K562 (cell line): Measurements from ENCODE around the gene NRXN3. TPM values are rescaled to one million over a fixed set of nuclear protein-coding genes. Genes with fewer than 3 reads are reported as not detected.

Experiments used
- ATAC-seq: fragments of 200-7000 bp; cut with Tn5 transposase; 3 replicates; pipeline ENCODE4 v1.9.1; 2020; ENCODE audit warnings: moderate library complexity
- BruUV-seq: library from RNA; stranded (reverse); fragments of 400-500 nt; replicated peaks from 2 replicates; lab custom pipeline; 2021; lab: Mats Ljungman, UMichigan
- CTCF ChIA-PET: fragments of 300-600 bp; formaldehyde crosslinking; extraction: SDS; loops from one replicate; lab custom pipeline; 2021; ENCODE audit warnings: low intra/inter-chr PET ratio; lab: Yijun Ruan, JAX
- POLR2A ChIA-PET: fragments of 300-600, 350-650 bp; sonication (Branson Sonifier 250); formaldehyde crosslinking; extraction: SDS; loops from one replicate; lab custom pipeline; 2021; ENCODE audit warnings: antibody characterized with exemption, inconsistent platforms; lab: Yijun Ruan, JAX
- DNase-seq, 4 experiments: peaks; one replicate each; pipeline versions ENCODE4 v3.0.0 to v3.0.0-alpha.2; 2011 to 2018; ENCODE audit warnings: low spot score in 3 of 4, mixed read lengths in 3 of 4; ENCODE audit errors: extremely low read depth in 1 of 4
- FAIRE-seq: peaks from 2 replicates; lab custom pipeline; 2011; peaks lifted over from hg19 to GRCh38; lab: Jason Lieb, UNC
- H2AFZ ChIP-seq: 2 replicates; pipeline ENCODE4 v1.6.0; 2011; ENCODE audit warnings: low read depth, low read length, control low read depth, inconsistent platforms
- H3K27ac ChIP-seq: fragments of 200-600 bp; 3 replicates; pipeline ENCODE4 v1.8.0; 2011; ENCODE audit warnings: low read depth, mild to moderate bottlenecking, control low read depth, inconsistent platforms, low read length, moderate library complexity, mixed read lengths; ENCODE audit errors: extremely low read depth
- H3K27me3 ChIP-seq, 2 experiments: fragments of 300-600 bp in 1 of 2; 2 replicates in 1 of 2; 3 replicates in 1 of 2; pipeline versions ENCODE4 v1.6.0 to v1.8.0; 2011; ENCODE audit warnings: inconsistent platforms in 2 of 2, low read length in 2 of 2, mild to moderate bottlenecking in 1 of 2, mixed read lengths in 1 of 2, moderate library complexity in 1 of 2; ENCODE audit not compliant: control insufficient read depth in 2 of 2, insufficient read depth in 2 of 2
- H3K36me3 ChIP-seq: fragments of 300-600 bp; 3 replicates; pipeline ENCODE4 v1.8.0; 2011; ENCODE audit warnings: mild to moderate bottlenecking, low read length, inconsistent platforms; ENCODE audit not compliant: control insufficient read depth, insufficient read depth
- H3K4me1 ChIP-seq, 2 experiments: fragments of 200-600 bp in 1 of 2; replicated peaks in 1 of 2; 2 replicates in 1 of 2; 3 replicates in 1 of 2; pipeline versions ENCODE4 v1.5.1 to v1.8.0; 2011; ENCODE audit warnings: inconsistent platforms in 2 of 2, low read length in 2 of 2, mild to moderate bottlenecking in 1 of 2, mixed read lengths in 1 of 2, moderate library complexity in 1 of 2; ENCODE audit not compliant: control insufficient read depth in 2 of 2, insufficient read depth in 2 of 2
- H3K4me2 ChIP-seq: 2 replicates; pipeline ENCODE4 v1.6.1; 2011; ENCODE audit warnings: low read length, control low read depth, inconsistent platforms, mixed read lengths; ENCODE audit not compliant: insufficient read depth
- H3K4me3 ChIP-seq: fragments of 200-600 bp; sonication (generic), shearing (Covaris generic); 2 replicates; pipeline ENCODE4 v1.5.1; 2016; ENCODE audit warnings: control low read depth, inconsistent platforms
- H3K79me2 ChIP-seq: fragments of 200-600 bp; 3 replicates; pipeline ENCODE4 v1.8.0; 2011; ENCODE audit warnings: low read length, inconsistent platforms; ENCODE audit not compliant: control insufficient read depth, insufficient read depth
- H3K9ac ChIP-seq, 2 experiments: 2 replicates each; pipeline versions ENCODE4 v1.6.0 to v1.6.1; 2011; ENCODE audit warnings: low read depth in 2 of 2, low read length in 2 of 2, control low read depth in 1 of 2, inconsistent platforms in 1 of 2, mild to moderate bottlenecking in 1 of 2, mixed read lengths in 1 of 2; ENCODE audit not compliant: insufficient read depth in 1 of 2
- H3K9me1 ChIP-seq: one replicate; pipeline ENCODE4 v1.6.0; 2011; ENCODE audit warnings: inconsistent platforms, mild to moderate bottlenecking, low read length, moderate library complexity; ENCODE audit not compliant: control insufficient read depth, insufficient read depth
- H3K9me3 ChIP-seq: replicated peaks from 2 replicates; pipeline ENCODE4 v1.5.1; 2011; ENCODE audit warnings: low read depth, low read length, inconsistent platforms; ENCODE audit not compliant: control insufficient read depth, insufficient read depth
- H4K20me1 ChIP-seq: replicated peaks from 2 replicates; pipeline ENCODE4 v1.6.1; 2011; ENCODE audit warnings: low read length, inconsistent platforms, mixed read lengths; ENCODE audit not compliant: control insufficient read depth, insufficient read depth
- NFRKB ChIP-seq: fragments of 450-650 bp; IDR thresholded peaks from 2 replicates; pipeline ENCODE4 v1.6.1; 2016; ENCODE audit warnings: low read depth
- PCBP1 ChIP-seq: fragments of 200-400 bp; formaldehyde crosslinking; IDR thresholded peaks from 2 replicates; pipeline ENCODE4 v1.6.1; 2018; ENCODE audit warnings: mild to moderate bottlenecking, low read depth, low read length; ENCODE audit not compliant: poor library complexity, severe bottlenecking
- PRDM10 ChIP-seq: fragments of 450-650 bp; IDR thresholded peaks from 2 replicates; pipeline ENCODE4 v1.6.1; 2018; ENCODE audit not compliant: partially characterized antibody
- ZFP36 ChIP-seq: fragments of 150-350 bp; IDR thresholded peaks from 2 replicates; pipeline ENCODE4 v1.6.1; 2018; ENCODE audit warnings: low read length, low read depth; ENCODE audit not compliant: partially characterized antibody
- WGBS: fragments of 100-300 bp; shearing (Covaris generic); methylation state at CpG from one replicate; pipeline ENCODE4 v1.1.6; 2016; ENCODE audit warnings: low coverage, mixed read lengths; ENCODE audit not compliant: insufficient coverage; ENCODE audit errors: missing lambda C conversion rate; 5-methylcytosine and 5-hydroxymethylcytosine counted together
- in situ Hi-C: fragments of 300-500 bp; cut with MboI; formaldehyde crosslinking; loops from 4 replicates; pipeline ENCODE4 v1.15.0; 2018; ENCODE audit warnings: inconsistent platforms, mixed read lengths
- intact Hi-C: fragments of 100-400 bp; cut with micrococcal nuclease; formaldehyde crosslinking; loops from 2 replicates; pipeline ENCODE4 v1.14.2; 2022
- polyA plus RNA-seq, 8 experiments: library from polyadenylated mRNA; depleted of rRNA in 4 of 8; stranded (reverse) in 5 of 8; unstranded in 3 of 8; fragments of >200 nt; fragmentation: Nextera tagmentation in 2 of 8; fragmentation: Illumina TruSeq in 1 of 8; extraction: Ambion mirVana in 2 of 8; extraction: Trizol in 1 of 8; gene quantifications; 2 replicates each; pipeline versions ENCODE4 v1.2.1 to v1.2.3, GENCODE V29; 2011 to 2014; ENCODE audit warnings: inconsistent platforms in 1 of 8, missing spikeins in 1 of 8
- total RNA-seq, 7 experiments: library from RNA; depleted of rRNA in 6 of 7; stranded (reverse); fragments of >200 nt in 6 of 7; fragmentation: Illumina TruSeq in 2 of 7; extraction: Trizol in 2 of 7; gene quantifications; 2 replicates each; pipeline versions ENCODE4 v1.2.1 to v1.2.3, GENCODE V29; 2011 to 2021; ENCODE audit warnings: low replicate concordance in 1 of 7
- TF ChIP-seq, protein P1 (sequence below): sonication (generic); formaldehyde crosslinking; IDR thresholded peaks from 2 replicates; pipeline ENCODE4 v1.8.1; 2023; ENCODE audit warnings: mild to moderate bottlenecking, missing genetic modification reagents

NRXN3 gene
- total and polyA plus RNA-seq, 9 of the 15 experiments (the other 6 are each of a cell fraction or from before 2014, with no cell fraction given), result 0.09 TPM; not detected in 8

DNA sequence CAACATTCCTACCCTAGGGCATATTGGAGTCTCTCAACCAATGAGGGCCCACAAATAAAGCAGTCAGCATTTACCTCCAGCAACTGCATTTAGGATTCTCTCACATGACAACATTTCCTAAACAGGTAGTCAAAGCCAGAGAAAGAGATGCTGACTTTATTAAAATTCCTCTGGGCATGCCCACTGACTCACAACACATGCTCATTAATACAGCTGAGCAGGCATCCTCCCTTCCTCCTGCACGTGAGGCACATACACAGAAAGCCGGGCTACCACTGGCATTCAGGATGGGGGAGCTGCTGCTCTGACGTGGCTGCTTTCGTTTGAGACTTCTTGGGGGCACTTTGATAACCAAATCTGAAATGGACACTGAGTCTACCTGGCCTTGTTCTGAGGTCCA, 174.1 kb downstream of the NRXN3 start:
- Histone ChIP-seq H4K20me1 (no peaks in the 10 kb centered on the region), H3K36me3 (no peaks in the 10 kb centered on the region), H3K4me3 (no peak overlapping the region), H3K9me1 (no peaks in the 10 kb centered on the region), H3K4me1 (no peaks in the 10 kb centered on the region), H3K27ac (no peak overlapping the region), H3K79me2 (no peaks in the 10 kb centered on the region), H3K9ac (no peak overlapping the region), H3K27me3 (peaks cover 0 to 4% of the 10 kb centered on the region in 2 experiments; a peak in 1 of 5 replicates), H3K9me3 (no peaks in the 10 kb centered on the region), H2AFZ (no peak overlapping the region), H3K4me2 (no peak overlapping the region)
- CTCF ChIA-PET, result no interaction called here
- 0% methylated on average over 4 of the region's 4 CpGs for WGBS
- intact Hi-C loops (no loop called here), in situ Hi-C loops (no loop called here)
- TF ChIP-seq PCBP1, result no peak
- no peak for FAIRE-seq
- POLR2A ChIA-PET, result no interaction called here
- DNase-seq, result no peak
- ATAC-seq, result no peak
- BruUV-seq, result no TSS peak

DNA sequence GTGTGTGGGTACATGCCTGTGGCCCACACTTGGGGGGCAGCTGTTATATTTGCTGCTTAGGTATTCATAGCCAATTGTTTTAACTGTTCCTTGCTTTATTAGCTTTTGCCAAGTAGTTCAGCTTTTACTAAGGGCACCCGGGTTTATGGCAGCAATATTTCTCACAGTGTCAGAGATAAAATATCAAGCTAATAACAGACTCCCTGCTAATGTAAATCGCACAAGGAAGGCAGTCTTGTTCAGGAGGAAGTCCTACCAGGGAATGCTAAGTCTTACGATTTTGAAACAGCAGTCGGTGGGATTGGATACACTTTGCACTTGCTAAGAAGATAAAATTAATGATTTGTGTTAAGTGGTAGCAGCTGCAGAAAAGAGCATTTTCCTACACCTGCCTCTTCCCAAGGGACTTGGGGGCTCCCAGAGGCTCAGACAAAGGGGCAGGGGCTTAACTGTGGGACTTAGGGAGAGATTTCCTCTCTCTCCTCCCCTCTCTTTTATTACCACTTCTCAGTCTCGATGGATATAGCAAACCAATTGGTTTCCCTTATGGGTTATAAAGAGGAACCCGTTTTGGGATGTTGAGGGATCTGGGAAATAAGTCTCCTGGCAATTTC, 175.1 kb downstream of the NRXN3 start:
- TF ChIP-seq ZFP36 (no peak), NFRKB (no peak), PRDM10 (no peak)
- TF ChIP-seq, protein P1, sequence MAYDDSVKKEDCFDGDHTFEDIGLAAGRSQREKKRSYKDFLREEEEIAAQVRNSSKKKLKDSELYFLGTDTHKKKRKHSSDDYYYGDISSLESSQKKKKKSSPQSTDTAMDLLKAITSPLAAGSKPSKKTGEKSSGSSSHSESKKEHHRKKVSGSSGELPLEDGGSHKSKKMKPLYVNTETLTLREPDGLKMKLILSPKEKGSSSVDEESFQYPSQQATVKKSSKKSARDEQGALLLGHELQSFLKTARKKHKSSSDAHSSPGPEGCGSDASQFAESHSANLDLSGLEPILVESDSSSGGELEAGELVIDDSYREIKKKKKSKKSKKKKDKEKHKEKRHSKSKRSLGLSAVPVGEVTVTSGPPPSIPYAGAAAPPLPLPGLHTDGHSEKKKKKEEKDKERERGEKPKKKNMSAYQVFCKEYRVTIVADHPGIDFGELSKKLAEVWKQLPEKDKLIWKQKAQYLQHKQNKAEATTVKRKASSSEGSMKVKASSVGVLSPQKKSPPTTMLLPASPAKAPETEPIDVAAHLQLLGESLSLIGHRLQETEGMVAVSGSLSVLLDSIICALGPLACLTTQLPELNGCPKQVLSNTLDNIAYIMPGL (CRISPR knock-in tag), result no peak
- ChIA-PET POLR2A (no interaction called here), CTCF (no interaction called here)
- Histone ChIP-seq H3K9me3 (no peaks in the 10 kb centered on the region), H2AFZ (no peak overlapping the region), H3K27me3 (peaks cover 0 to 4% of the 10 kb centered on the region in 2 experiments; a peak in 1 of 5 replicates), H3K9me1 (no peaks in the 10 kb centered on the region), H3K4me1 (no peaks in the 10 kb centered on the region), H3K4me2 (no peak overlapping the region), H3K27ac (no peak overlapping the region), H4K20me1 (no peaks in the 10 kb centered on the region), H3K36me3 (no peaks in the 10 kb centered on the region), H3K4me3 (no peak overlapping the region), H3K79me2 (no peaks in the 10 kb centered on the region), H3K9ac (no peak overlapping the region)
- FAIRE-seq (no peak), ATAC-seq (no peak), DNase-seq (no peak)
- WGBS, result 0% methylated on average over 5 of the region's 6 CpGs
- intact Hi-C loops (no loop called here), in situ Hi-C loops (no loop called here)
- no TSS peak for BruUV-seq
